ENCODE measurements around the gene ATF2.
"Not testable (repeated sequence)": the region's sequence is repeated elsewhere in the genome, so short reads cannot be mapped to it uniquely, and the experiment has no call there.

The ATF2 gene

GRCh38 chr2:175164235-175164634, 3.8 kb downstream of the ATF2 start:
- no peak for DNase-seq

GRCh38 chr2:175158894-175159293, 9.1 kb downstream of the ATF2 start:
- DNase-seq: no peak

DNA sequence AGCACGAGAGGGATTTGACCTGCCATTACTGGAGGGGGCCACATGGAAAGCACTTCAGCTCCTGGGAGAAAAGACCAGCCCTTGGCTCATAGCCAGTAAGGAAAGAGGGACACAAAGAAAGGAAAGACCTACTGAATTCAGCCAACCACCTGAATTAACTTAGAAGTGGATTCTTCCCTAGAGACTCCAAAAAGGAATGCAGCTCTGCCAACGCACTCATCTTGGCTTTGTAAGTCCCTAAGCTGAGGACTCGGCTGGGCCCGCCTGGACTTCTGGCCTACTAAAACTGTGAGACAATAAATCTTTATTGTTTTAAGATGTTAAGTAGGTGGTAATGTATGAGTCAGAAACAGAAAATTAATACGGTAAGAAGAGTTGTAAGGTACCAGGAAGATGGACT, 11.5 kb downstream of the ATF2 start:
- no peak for DNase-seq

GRCh38 chr2:175154661-175155082, 13.3 kb downstream of the ATF2 start:
- DNase-seq: no peak

DNA sequence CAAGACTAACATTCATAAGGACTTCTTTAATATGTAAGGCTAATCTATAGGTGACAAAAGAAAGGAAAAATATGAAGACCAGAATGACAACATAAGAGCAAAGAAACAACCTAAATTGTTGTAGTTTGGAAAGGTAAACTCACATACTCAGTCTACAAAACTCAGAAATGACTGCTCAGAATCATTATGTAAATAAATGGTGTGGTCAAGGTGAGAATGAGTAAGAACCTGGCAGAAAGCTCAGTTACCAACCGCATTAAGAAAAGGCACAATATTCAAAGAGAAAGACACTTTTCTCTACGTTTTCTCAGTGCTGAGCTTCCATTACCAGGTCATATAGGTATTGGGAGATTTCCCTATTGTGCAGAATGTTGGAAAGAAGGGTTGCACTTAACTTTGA, 15.8 kb downstream of the ATF2 start:
- DNase-seq: no peak

DNA sequence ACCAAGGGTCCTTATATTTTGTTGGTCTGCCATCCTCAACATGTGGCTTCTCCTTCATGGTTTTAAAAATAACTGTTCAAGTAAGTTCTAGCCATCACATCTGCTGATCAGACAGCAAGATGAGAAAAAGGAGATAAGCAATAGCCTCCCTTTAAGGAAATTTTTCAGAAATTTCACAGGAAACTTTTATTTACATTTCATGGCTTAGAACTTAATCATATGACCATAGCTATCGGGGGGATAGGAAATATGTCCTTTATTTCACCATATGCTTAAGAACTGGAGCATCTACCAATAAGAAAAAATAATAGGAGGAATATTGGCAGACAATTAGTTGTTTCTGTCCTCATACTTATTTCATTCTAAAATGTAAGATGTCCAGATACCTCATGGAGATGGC, 16.2 kb downstream of the ATF2 start:
- no peak for DNase-seq

- no peak for DNase-seq
Observed at GRCh38 chr2:175147186-175147585, 20.8 kb downstream of the ATF2 start.

DNA sequence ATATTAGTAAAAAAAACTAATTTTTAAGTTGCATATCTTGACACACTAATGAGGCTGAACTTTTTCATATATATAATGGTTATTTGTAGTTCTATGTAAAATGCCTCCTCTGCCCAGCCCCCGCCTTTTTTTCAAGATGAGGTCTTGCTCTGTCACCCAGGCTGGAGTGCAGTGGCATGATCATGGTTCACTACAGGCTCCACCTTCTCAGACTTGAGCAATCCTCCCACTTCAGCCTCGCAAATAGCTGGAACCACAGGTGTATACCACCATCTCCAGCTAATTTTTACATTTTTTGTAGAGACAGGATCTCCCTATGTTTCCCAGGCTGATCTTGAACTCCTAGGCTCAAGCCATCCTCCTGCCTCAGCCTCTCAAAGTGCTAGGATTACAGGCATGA, 24.3 kb downstream of the ATF2 start:
- DNase-seq: no peak

DNA sequence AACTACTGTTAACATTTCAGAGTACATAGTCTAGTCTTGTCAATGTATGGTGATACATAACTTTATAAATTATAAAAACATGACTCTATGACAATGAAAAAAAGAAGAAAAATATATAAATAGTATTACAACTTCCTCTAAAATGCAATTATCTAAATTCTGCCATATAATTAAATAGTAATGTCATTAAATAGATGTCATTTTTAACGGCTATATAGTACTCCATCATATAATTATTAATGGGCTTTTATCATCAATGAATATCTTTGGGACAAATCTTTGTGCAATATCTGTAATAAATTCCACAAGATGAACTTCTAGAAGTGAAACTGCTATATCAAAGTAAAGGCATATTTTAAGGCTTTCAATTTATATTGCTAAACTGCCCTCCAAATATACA, 24.8 kb downstream of the ATF2 start:
- DNase-seq: no peak

- no peak for DNase-seq
Observed at GRCh38 chr2:175140332-175140731, 27.7 kb downstream of the ATF2 start.

DNA sequence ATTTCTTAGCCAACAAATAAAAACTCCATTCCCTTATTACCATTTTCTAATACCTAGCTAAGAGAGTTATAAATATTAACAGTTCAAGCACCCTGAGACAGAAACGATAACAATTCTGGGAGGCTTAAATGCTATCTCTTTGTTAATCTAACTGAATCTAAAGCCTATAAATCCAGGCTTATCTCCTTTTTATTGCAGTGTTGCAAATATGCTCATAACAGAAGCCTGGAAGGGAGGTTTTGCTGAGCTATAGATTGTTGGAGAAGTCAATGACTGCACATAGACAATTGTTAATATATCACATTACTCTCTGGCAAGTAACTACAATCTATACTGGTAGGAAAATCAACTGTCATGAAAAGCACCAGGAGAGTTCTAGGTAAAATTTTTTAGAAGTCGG, 30.2 kb downstream of the ATF2 start:
- no peak for DNase-seq

DNA sequence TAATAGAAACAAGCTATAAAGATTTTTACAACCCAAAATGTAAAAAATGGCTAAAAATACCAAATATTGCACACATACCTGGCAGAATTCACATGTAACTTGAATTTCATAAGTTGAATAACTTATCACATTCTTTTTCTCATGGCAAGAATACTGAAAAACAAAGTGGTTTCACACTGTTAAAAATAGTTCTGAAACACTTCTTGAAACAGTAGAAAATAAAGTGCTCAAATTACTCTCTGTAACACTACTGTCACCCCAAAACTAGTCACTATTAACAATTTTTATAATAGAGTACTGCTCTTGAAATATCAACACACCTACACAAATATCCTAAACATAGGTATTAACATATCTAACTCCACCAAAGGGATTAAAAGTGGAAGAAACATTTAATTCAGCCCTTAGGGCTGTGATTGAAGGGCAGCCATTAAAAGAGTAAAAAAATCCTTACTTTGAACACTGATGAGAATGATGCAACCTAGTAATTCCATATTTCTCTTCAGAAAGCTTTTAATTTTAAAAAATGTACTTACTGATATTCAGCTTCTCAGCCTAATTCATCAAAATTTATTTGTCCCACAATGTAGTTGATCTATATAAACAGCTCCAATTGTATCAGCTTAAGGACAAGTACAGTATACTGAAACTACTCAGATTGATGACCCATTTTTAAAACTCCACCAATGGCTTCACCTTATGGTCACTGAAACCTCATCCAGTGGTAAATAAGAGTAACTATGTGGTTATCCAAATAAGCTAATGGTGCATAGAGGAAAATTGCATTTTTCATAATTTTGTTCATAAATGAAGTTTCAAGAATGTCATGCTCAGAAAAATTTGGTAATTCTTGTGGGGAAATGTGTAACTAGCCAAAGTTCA, 31.4 kb downstream of the ATF2 start:
- DNase-seq: no peak

DNA sequence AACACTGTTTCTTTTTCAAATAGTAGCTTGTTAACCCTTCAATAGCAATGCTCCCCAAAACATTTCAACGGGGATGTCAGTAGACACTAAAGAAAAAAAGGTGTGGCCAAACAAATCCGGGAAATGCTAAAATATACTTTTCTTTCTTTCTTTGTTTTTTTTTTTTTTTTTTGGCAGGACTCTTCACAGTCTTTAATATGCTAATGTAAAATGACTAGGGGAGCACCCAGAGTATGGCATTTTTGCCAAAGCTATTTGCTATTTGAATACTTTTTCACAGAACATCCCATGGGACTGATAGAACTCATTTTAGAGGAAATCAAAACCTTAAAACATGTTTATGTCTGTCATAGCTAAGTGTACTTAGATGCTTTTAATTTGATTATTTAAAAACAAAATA, 32.1 kb downstream of the ATF2 start:
- DNase-seq: no peak

DNA sequence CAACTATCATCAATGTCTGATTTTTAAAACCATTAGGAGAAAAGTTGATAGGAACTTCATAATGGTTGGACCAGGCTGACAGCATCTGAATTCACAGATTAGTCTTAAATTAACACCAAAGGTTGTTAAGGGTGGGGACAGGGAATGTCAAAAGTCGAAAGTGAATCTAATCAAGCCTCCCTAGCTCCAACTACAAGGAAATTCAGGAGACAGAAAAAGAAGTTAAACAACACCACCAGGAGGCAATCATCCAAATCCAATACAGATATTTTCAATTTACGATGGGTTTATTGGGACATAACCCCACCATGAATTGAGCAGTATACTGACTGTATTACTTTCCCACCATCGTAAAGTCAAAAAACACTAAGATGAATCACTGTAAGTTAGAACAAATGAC, 32.8 kb downstream of the ATF2 start:
- DNase-seq: no peak

- DNase-seq: no peak
Observed at GRCh38 chr2:175131252-175131651, 36.8 kb downstream of the ATF2 start.

DNA sequence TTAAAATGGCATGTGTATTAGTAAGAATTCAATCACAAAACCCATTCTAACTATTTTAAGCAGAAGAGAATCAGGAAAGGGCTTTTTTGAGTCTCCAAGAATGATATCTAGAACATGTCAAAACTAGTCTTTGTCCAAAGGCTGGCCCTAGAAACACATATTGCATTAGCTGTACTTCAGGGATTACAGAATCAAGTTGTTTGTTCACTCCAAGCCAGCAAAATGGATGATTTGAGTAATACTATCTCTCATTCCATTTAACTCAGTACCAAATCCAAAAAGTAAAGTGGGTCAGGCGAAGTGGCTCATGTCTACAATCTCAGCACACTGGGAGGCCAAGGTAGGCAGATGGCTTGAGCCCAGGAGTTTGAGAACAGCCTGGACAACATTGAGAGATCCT, 41.3 kb downstream of the ATF2 start:
- DNase-seq: no peak

GRCh38 chr2:175123254-175123653, 44.7 kb downstream of the ATF2 start:
- no peak for DNase-seq

DNA sequence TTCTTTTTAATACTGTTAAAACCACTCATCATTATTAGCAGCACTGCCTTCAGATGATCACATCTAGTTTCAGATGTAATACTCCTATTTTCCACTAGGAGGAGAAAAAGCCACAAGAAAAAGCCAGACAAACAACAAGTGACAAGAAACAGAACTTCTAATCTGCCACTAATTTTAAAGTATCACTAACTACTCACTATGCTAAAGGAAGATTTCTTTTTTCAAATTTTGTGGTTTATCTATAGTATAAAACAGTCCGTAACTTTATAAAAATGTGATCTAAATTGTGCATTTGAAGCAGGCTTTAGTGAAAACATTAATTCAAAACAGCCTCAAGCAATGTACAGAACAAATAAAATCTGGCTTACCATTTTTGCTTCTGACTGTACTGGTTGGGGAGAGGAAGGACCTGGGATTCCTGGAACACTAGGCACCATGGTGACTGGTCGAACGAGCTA, 56.8 kb downstream of the ATF2 start:
- no peak for DNase-seq

- not testable (repeated sequence) for DNase-seq
Observed at GRCh38 chr2:175108091-175108490, 59.9 kb downstream of the ATF2 start.

DNA sequence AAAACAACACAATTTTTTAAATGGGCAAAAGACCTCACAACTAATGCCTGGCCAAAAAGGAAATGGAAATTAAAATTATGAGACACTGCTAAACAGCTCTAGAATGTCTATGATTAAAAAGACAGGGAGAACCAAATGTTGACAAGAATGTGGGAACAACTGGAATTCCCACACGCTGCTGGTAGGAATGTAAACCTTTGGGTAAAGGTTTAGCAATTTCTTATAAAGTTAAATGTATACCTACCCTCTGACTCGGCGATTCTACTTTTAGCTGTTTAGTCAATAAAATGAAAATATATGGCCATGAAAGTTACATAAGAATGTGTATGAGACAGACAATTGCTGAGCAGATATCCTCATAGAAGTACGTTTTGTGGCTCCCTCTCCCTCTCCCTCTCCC, 60.9 kb downstream of the ATF2 start:
- DNase-seq: no peak

DNA sequence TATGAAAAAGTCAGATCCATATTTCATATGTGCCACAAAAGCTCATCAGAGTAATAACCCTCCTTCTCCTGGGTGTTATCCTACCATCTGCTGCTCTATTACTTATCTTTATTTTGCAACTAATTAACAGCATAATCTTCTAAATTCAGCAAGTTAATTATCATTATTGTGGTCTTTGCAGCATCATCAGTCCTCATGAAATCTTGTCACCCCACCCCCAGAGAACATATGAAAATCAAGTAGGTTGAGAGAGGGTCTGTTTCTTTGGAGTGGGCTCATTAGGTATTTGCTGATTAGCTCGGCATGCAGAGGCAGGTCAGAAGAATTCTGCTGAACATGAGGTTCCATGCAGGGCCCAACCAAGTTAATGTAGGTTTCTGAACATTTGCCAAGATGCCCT, 64.8 kb downstream of the ATF2 start:
- DNase-seq: no peak

- no peak for DNase-seq
Observed at GRCh38 chr2:175101514-175101913, 66.5 kb downstream of the ATF2 start.

DNA sequence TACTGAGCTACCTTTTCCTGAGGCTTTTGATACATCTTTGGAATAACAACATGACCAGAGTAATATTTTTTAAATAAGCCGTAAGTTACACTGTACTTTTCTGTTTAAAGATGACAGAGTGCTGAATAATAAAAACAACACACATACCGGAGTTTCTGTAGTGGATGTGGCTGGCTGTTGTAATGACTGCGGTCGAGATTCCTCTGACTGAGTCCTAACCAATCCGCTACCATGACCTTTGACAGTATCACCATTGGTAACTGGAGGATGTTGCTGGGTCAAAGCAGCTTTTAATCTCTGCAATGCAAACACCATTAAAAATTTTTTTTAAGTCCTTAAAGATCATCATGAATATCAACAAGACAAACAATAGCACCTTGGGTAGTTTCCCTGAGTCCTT, 70.7 kb downstream of the ATF2 start:
- no peak for DNase-seq

GRCh38 chr2:175084117-175084516, 83.9 kb downstream of the ATF2 start:
- DNase-seq: not testable (repeated sequence)

GRCh38 chr2:175080479-175080878, 87.5 kb downstream of the ATF2 start:
- no peak for DNase-seq

Measured in stimulated activated CD4-positive, alpha-beta T cell treated with anti-CD3 and anti-CD28 coated beads, Interleukin-4, amount 100 ng/mL, for 4 hours (primary cell).